WERI-Rb-1 (cell line): ENCODE measurements around the gene MDN1.

Experiments
- DNase-seq: peaks from one replicate; pipeline ENCODE4 v3.0.0-alpha.2; 2020
- H3K27ac ChIP-seq: fragments of 250-450 bp; sonication (Bioruptor Pico); 2 replicates; pipeline ENCODE4 v1.5.1; 2020; ENCODE audit warnings: mild to moderate bottlenecking, moderate library complexity
- H3K27me3 ChIP-seq: fragments of 250-450 bp; sonication (Bioruptor Pico); 2 replicates; pipeline ENCODE4 v1.5.1; 2021; ENCODE audit warnings: mild to moderate bottlenecking, low read depth, moderate library complexity; ENCODE audit not compliant: insufficient read depth, severe bottlenecking
- H3K36me3 ChIP-seq: fragments of 250-450 bp; sonication (Bioruptor Pico); 2 replicates; pipeline ENCODE4 v1.5.1; 2020; ENCODE audit warnings: mild to moderate bottlenecking, moderate library complexity
- H3K4me3 ChIP-seq: 2 replicates; pipeline ENCODE4 v1.5.1; 2011; ENCODE audit warnings: low read depth, mild to moderate bottlenecking, control low read depth, low read length
- H3K9me3 ChIP-seq: fragments of 250-450 bp; sonication (Bioruptor Pico); 2 replicates; pipeline ENCODE4 v1.5.1; 2021; ENCODE audit warnings: mild to moderate bottlenecking, moderate library complexity; ENCODE audit not compliant: severe bottlenecking
- TF ChIP-seq, protein P1 (sequence below): IDR thresholded peaks from 2 replicates; pipeline ENCODE4 v1.5.1; 2011; ENCODE audit warnings: low read depth, mild to moderate bottlenecking, control low read depth, inconsistent platforms, low read length

The MDN1 gene

GRCh38 chr6:89782222-89782621 lies 37.4 kb downstream of the MDN1 start:
- Histone ChIP-seq H3K27me3 (no peaks in the 10 kb centered on the region), H3K4me3 (no peak overlapping the region), H3K9me3 (peaks cover 4% of the 10 kb centered on the region), H3K27ac (no peak overlapping the region), H3K36me3 (peaks cover 71% of the 10 kb centered on the region)
- DNase-seq: no peak
- TF ChIP-seq, protein P1, sequence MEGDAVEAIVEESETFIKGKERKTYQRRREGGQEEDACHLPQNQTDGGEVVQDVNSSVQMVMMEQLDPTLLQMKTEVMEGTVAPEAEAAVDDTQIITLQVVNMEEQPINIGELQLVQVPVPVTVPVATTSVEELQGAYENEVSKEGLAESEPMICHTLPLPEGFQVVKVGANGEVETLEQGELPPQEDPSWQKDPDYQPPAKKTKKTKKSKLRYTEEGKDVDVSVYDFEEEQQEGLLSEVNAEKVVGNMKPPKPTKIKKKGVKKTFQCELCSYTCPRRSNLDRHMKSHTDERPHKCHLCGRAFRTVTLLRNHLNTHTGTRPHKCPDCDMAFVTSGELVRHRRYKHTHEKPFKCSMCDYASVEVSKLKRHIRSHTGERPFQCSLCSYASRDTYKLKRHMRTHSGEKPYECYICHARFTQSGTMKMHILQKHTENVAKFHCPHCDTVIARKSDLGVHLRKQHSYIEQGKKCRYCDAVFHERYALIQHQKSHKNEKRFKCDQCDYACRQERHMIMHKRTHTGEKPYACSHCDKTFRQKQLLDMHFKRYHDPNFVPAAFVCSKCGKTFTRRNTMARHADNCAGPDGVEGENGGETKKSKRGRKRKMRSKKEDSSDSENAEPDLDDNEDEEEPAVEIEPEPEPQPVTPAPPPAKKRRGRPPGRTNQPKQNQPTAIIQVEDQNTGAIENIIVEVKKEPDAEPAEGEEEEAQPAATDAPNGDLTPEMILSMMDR: no peak

- H3K36me3 ChIP-seq: peaks cover 68% of the 10 kb centered on the region
- DNase-seq: no peak
Observed at GRCh38 chr6:89781070-89782034, 38.2 kb downstream of the MDN1 start.

DNA sequence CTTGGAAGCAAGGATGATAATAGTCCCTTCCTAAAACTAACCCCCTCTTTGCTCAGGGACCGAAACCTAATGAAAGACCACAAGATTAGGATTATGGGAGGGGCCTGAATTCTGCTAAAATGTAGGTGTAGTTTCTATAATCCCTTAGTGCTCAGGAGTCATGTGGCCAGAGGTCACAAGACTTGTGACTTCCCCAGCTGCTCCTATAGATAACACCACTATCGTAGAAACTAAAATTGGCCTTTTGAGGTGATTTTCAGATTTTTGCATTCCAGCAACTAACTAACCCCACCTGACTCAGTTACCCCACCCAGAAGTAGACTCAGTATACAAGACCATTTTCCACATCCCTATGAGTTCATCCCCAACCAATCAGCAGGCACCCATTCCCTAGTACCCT lies 42.1 kb downstream of the MDN1 start:
- no peaks in the 10 kb centered on the region for H3K9me3 ChIP-seq
- H3K27me3 ChIP-seq: no peaks in the 10 kb centered on the region
- TF ChIP-seq, protein P1: no peak
- no peak overlapping the region for H3K27ac ChIP-seq
- DNase-seq: no peak
- peaks cover 58% of the 10 kb centered on the region for H3K36me3 ChIP-seq
- H3K4me3 ChIP-seq: no peak overlapping the region

More at GRCh38 chr6:89781070-89782034, 38.2 kb downstream of the MDN1 start:
- H3K9me3 ChIP-seq: peaks cover 4% of the 10 kb centered on the region
- H3K4me3 ChIP-seq: no peak overlapping the region
- H3K27me3 ChIP-seq: no peaks in the 10 kb centered on the region
- no peak overlapping the region for H3K27ac ChIP-seq
- TF ChIP-seq, protein P1: no peak

- Histone ChIP-seq H3K27me3 (no peaks in the 10 kb centered on the region), H3K36me3 (peaks cover 60% of the 10 kb centered on the region)
Observed at GRCh38 chr6:89776583-89777233, 42.9 kb downstream of the MDN1 start.

GRCh38 chr6:89775150-89775549 lies 44.4 kb downstream of the MDN1 start:
- Histone ChIP-seq H3K27me3 (no peaks in the 10 kb centered on the region), H3K9me3 (no peaks in the 10 kb centered on the region), H3K36me3 (peaks cover 59% of the 10 kb centered on the region), H3K4me3 (no peak overlapping the region), H3K27ac (no peak overlapping the region)
- DNase-seq: no peak
- TF ChIP-seq, protein P1: no peak

More at GRCh38 chr6:89776583-89777233, 42.9 kb downstream of the MDN1 start:
- H3K4me3 ChIP-seq: no peak overlapping the region
- H3K9me3 ChIP-seq: no peaks in the 10 kb centered on the region
- DNase-seq: no peak
- H3K27ac ChIP-seq: no peak overlapping the region
- TF ChIP-seq, protein P1: no peak
